Measurements from ENCODE around the gene POF1B.
"Not testable (repeated sequence)": the region's sequence is repeated elsewhere in the genome, so short reads cannot be mapped to it uniquely, and the experiment has no call there.

Gene POF1B

DNA sequence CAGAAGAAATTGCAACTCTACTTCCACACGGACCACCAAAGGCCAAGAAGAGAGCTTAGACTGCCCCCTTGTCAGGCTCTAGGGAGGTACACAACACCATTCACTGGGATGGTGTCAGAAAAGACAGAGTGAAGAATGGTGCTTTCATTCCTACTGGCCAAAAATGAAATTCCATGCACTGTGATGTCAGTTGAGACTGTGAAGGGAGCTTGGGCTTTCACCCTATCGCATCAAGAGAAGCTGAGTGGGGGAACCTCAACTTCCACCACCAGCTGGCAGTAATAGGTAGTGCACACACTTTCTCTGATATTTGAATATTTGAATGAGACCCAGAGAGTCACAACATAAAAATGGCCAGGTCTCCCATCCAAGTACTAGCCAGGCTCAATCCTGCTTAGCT is 69.7 kb downstream of the POF1B start:
- TF ChIP-seq GLIS3 (CRISPR knock-in tag; IDR thresholded peaks at IDR 0.05) (no peak), RARB (CRISPR knock-in tag; IDR thresholded peaks at IDR 0.05) (no peak)
- peak; percentile 49; the same call in 2 of the 3 replicates for ATAC-seq

GRCh38 chrX:85303544-85303943 is 75.9 kb downstream of the POF1B start:
- no peak for TF ChIP-seq ESRRG (CRISPR knock-in tag; IDR thresholded peaks at IDR 0.05)
- TF ChIP-seq PATZ1 (CRISPR knock-in tag; IDR thresholded peaks at IDR 0.05; ENCODE audit: borderline replicate concordance), result no peak
- no peak for TF ChIP-seq RARB (CRISPR knock-in tag; IDR thresholded peaks at IDR 0.05)
- TF ChIP-seq, protein P1, sequence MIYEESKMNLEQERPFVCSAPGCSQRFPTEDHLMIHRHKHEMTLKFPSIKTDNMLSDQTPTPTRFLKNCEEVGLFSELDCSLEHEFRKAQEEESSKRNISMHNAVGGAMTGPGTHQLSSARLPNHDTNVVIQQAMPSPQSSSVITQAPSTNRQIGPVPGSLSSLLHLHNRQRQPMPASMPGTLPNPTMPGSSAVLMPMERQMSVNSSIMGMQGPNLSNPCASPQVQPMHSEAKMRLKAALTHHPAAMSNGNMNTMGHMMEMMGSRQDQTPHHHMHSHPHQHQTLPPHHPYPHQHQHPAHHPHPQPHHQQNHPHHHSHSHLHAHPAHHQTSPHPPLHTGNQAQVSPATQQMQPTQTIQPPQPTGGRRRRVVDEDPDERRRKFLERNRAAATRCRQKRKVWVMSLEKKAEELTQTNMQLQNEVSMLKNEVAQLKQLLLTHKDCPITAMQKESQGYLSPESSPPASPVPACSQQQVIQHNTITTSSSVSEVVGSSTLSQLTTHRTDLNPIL (CRISPR knock-in tag; IDR thresholded peaks at IDR 0.05; ENCODE audit: low read depth), result no peak
- no peak for TF ChIP-seq GLIS3 (CRISPR knock-in tag; IDR thresholded peaks at IDR 0.05)
- no peak for TF ChIP-seq SNAI2 (CRISPR knock-in tag; IDR thresholded peaks at IDR 0.05)
- TF ChIP-seq CSRNP3 (CRISPR knock-in tag; IDR thresholded peaks at IDR 0.05), result no peak
- TF ChIP-seq ZFP30 (CRISPR knock-in tag; IDR thresholded peaks at IDR 0.05), result no peak
- no peak for TF ChIP-seq ISL1 (CRISPR knock-in tag; IDR thresholded peaks at IDR 0.05)
- TF ChIP-seq ZNF70 (CRISPR knock-in tag; IDR thresholded peaks at IDR 0.05), result no peak
- no peak for TF ChIP-seq ZNF565 (CRISPR knock-in tag; conservative IDR thresholded peaks at IDR 0.05; ENCODE audit: low read depth)
- TF ChIP-seq CSDC2 (CRISPR knock-in tag; IDR thresholded peaks at IDR 0.05), result no peak
- ATAC-seq, result no peak

- TF ChIP-seq ZC3H10 (CRISPR knock-in tag; IDR thresholded peaks at IDR 0.05) (no peak), ARNTL (CRISPR knock-in tag; IDR thresholded peaks at IDR 0.05; ENCODE audit: borderline replicate concordance, low read depth) (no peak), PPARA (CRISPR knock-in tag; IDR thresholded peaks at IDR 0.05; ENCODE audit: borderline replicate concordance) (no peak), CSRNP3 (CRISPR knock-in tag; IDR thresholded peaks at IDR 0.05) (no peak), BACH2 (CRISPR knock-in tag; IDR thresholded peaks at IDR 0.05; ENCODE audit: borderline replicate concordance) (no peak), ZNF565 (CRISPR knock-in tag; conservative IDR thresholded peaks at IDR 0.05; ENCODE audit: low read depth) (no peak), ESRRG (CRISPR knock-in tag; IDR thresholded peaks at IDR 0.05) (no peak), ISL1 (CRISPR knock-in tag; IDR thresholded peaks at IDR 0.05) (no peak), GLIS3 (CRISPR knock-in tag; IDR thresholded peaks at IDR 0.05) (no peak), ZNF8 (CRISPR knock-in tag; IDR thresholded peaks at IDR 0.05) (no peak)
Measured at GRCh38 chrX:85288992-85289723, 90.3 kb downstream of the POF1B start.

DNA sequence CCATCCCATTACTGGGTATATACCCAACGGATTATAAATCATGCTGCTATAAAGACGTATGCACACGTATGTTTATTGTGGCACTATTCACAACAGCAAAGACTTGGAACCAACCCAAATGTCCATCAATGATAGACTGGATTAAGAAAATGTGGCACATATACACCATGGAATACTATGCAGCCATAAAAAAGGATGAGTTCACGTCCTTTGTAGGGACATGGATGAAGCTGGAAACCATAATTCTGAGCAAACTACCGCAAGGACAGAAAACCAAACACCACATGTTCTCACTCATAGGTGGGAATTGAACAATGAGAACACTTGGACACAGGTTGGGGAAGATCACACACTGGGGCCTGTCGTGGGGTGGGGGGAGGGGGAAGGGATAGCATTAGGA is 94.2 kb downstream of the POF1B start:
- ATAC-seq, result not testable (repeated sequence)

More at GRCh38 chrX:85288992-85289723, 90.3 kb downstream of the POF1B start:
- ATAC-seq, result no peak

- TF ChIP-seq ZNF8 (CRISPR knock-in tag; IDR thresholded peaks at IDR 0.05), result no peak
- no peak for TF ChIP-seq ZFP3 (CRISPR knock-in tag; IDR thresholded peaks at IDR 0.05)
- no peak for TF ChIP-seq OSR1 (CRISPR knock-in tag; IDR thresholded peaks at IDR 0.05)
- ATAC-seq, result peak; percentile 76
Measured at GRCh38 chrX:85244450-85245211, 134.8 kb downstream of the POF1B start.
